ENCODE measurements around the gene PGP. TPM values are rescaled to one million over a fixed set of nuclear protein-coding genes. Genes with fewer than 3 reads are reported as not detected.

Gene PGP
- polyA plus RNA-seq, 2 of the 4 experiments (the other 2 are of a cell fraction) = 13.9 to 33.7 TPM

- H3K4me3 ChIP-seq = no peak overlapping the region
- TF ChIP-seq FOXS1 (CRISPR knock-in tag; IDR thresholded peaks at IDR 0.05) = no peak
- no peak for TF ChIP-seq HMGXB4 (CRISPR knock-in tag; IDR thresholded peaks at IDR 0.05; ENCODE audit: borderline replicate concordance)
- TF ChIP-seq CBX2 (IDR thresholded peaks at IDR 0.05; ENCODE audit: borderline replicate concordance, low read depth) = no peak
- no peak for TF ChIP-seq ELK1 (IDR thresholded peaks at IDR 0.05; ENCODE audit: low read depth, low read length)
- no peak for TF ChIP-seq HEYL (CRISPR knock-in tag; IDR thresholded peaks at IDR 0.05)
- TF ChIP-seq TFCP2L1 (CRISPR knock-in tag; IDR thresholded peaks at IDR 0.05) = no peak
- no peak for TF ChIP-seq MAZ (IDR thresholded peaks at IDR 0.05; ENCODE audit: borderline replicate concordance, low read depth, low read length)
- DNase-seq (ENCODE audit: low read depth in 1 of 2, low spot score in 1 of 2) = no peak
- ChIA-PET CTCF (interaction anchor here (2.7 kb wide), 1 partner anchor 11 kb away, joined by 19 read pairs; no protein-coding TSS in a partner anchor), POLR2A (interaction anchor here (1.5 kb wide), 1 partner anchor 29 kb away, joined by 3 read pairs; the partner anchor contains the start of gene TRAF7)
- H3K4me1 ChIP-seq = no peaks in the 10 kb centered on the region
- H3K27ac ChIP-seq = no peak overlapping the region
- no peaks in the 10 kb centered on the region for H3K9me3 ChIP-seq
- WGBS (ENCODE audit: missing lambda C conversion rate) = 87% methylated on average over 19 of the region's 19 CpGs
- peak in 1 of 2 experiments; percentile 2; a peak in 1 of 6 replicates for ATAC-seq
- no peak overlapping the region for H3K4me2 ChIP-seq
- FAIRE-seq = no peak
Observed at GRCh38 chr16:2184346-2184745, 30.3 kb downstream of the PGP start.

DNA sequence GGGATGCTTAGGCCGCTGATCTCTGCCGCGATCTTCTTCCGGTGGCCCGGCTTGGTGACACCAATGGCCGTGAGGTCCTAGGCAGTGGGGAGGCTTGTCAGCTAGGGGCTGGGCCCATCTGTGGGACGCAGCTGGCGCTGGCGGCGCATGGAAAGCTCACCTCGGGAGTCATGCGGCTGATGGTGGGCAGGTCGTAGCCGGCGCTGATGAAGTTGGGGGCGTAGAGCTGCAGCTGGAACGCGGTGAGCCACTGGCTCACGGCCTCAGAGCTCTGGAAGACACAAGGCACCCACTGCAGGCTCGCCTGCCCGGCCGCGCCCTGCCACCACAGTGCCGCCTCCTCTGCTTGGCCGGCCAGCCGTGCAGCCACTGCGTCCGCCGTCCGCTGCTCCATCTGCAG lies 31.0 kb downstream of the PGP start:
- Histone ChIP-seq H3K4me1 (no peaks in the 10 kb centered on the region), H3K4me3 (no peak overlapping the region), H3K4me2 (no peak overlapping the region), H3K9me3 (no peaks in the 10 kb centered on the region), H3K27ac (no peak overlapping the region)
- DNase-seq (ENCODE audit: low read depth in 1 of 2, low spot score in 1 of 2) = no peak
- TF ChIP-seq KDM1A (IDR thresholded peaks at IDR 0.05; ENCODE audit: low read depth) (no peak), RARB (CRISPR knock-in tag; IDR thresholded peaks at IDR 0.05) (no peak), EHF (CRISPR knock-in tag; IDR thresholded peaks at IDR 0.05) (no peak), HOXA7 (CRISPR knock-in tag; IDR thresholded peaks at IDR 0.05) (no peak), ESRRA (IDR thresholded peaks at IDR 0.05; ENCODE audit: borderline replicate concordance, low read length) (no peak), MYC (IDR thresholded peaks at IDR 0.05; ENCODE audit: borderline replicate concordance, low read length) (no peak), USF2 (IDR thresholded peaks at IDR 0.05) (no peak), E2F6 (IDR thresholded peaks at IDR 0.05; ENCODE audit: borderline replicate concordance, low read depth) (no peak), TP53 (CRISPR knock-in tag; IDR thresholded peaks at IDR 0.05) (no peak), CBX2 (IDR thresholded peaks at IDR 0.05; ENCODE audit: borderline replicate concordance, low read depth) (no peak), JUNB (IDR thresholded peaks at IDR 0.05) (no peak), GATA3 (IDR thresholded peaks at IDR 0.05; ENCODE audit: borderline replicate concordance) (no peak), CTCF (IDR thresholded peaks at IDR 0.05) (no peak), POLR2A (IDR thresholded peaks at IDR 0.05; ENCODE audit: low read length) (no peak), SREBF2 (IDR thresholded peaks at IDR 0.05) (no peak), BHLHE40 (IDR thresholded peaks at IDR 0.05; ENCODE audit: low read depth, low read length) (no peak), NFE2L2 (conservative IDR thresholded peaks at IDR 0.05; ENCODE audit: low read length) (no peak)
- FAIRE-seq = no peak
- ChIA-PET CTCF (interaction anchor here (2.7 kb wide), 1 partner anchor 11 kb away, joined by 19 read pairs; no protein-coding TSS in a partner anchor), POLR2A (interaction anchor here (1.5 kb wide), 1 partner anchor 28 kb away, joined by 3 read pairs; the partner anchor contains the start of gene TRAF7)
- WGBS (ENCODE audit: missing lambda C conversion rate) = 93% methylated on average over 27 of the region's 30 CpGs
- ATAC-seq = no peak
